Measurements from ENCODE around the gene MYH13.

MYH13 gene

DNA sequence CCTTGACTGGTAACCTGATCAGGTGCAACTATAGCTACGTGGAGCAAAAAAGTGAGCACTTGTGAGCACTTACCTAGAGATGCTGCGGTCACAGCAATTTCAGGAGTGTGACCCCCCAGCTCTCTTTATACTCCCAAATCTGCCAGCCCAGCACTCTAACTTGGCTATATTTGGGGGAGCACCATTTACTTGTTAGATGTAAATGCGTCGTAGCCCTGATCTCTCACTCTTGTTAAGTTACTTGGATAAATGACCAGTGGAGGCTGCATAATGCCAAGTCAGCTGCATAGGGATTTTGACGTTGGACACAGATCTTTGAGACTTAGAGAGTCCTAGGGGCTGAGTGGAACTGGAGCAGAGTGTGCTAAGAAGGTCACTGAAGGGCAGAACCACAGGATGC lies at the start of gene MYH13:
Gene MYH13 (minus strand): TSS at position 101 of the 400 bp plus-strand sequence. CDS start 8,476 bp downstream, outside the sequence.
- no peak for DNase-seq (ENCODE audit: low read depth)

DNA sequence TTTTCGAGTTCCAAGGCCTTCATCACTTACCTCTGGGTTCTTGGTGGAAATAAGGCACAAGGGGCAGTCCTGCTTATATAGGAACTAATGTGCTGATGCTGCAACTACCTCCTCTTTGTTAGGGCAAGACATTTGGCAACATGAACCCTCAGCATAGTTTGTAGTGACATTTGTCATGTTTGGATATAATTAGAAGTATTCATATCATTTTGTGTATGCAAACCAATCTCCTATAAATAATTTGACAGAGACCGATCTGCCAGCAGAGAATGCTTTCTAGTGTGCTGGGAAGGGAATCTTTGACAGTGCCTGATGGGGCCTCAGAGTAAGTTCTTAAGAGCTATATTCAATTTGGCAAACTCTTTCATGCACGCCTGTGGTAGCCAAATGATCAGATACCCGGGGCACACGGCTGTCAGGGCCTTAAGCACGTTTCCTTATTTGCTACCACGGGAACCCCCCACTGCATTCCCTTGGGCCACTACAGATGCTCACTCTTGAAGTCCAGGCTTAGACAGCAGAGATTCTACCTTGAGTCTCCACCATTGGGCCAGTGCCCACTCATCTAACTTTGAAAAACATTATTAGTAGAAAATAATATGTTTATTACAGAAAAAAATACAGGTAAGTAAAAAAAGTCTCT lies 49.2 kb upstream of the MYH13 start, which contains the start of gene MYH8:
Gene MYH8 (minus strand): TSS at position 51 of the 643 bp plus-strand sequence. CDS start 1,723 bp downstream, outside the sequence.
- no peak for DNase-seq (ENCODE audit: low read depth)

DNA sequence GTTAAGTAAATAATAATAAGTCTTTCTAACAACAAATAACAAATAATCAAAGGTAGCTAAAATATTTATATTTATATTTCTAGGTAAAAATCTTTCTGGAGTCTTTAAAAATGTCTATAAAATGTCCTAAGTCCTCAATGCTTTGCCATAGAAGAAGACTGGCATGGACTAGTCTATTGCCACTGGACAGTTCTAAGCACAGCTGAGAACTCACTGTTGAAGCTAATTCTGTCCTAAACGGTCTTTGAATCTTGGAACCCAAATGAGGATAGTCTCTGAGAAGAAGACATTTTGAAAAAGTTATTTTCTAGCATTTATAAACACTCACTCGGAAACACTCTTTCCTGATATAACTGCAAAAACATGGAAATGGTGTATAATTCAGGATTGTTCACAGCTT lies 48.4 kb upstream of the MYH13 start:
- no peak for DNase-seq (ENCODE audit: low read depth)

DNA sequence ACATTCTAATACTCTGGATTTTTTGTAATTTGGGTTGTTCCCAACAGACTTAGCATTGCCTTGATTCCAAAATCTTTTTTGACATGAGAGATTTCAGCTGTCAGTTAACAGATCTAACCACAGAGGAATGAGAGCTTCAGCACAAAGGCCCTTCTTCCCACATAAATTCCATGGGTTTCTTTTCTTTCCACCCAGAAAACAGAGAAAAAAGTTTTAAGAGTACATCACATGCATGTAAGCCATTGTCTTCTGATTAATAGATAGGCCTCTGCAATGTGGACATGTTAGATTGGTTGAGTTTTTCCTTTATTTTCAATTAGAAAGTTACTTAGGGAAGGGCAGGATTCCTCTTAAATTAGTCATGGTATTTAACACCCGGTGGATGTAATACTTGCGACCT lies 48.0 kb upstream of the MYH13 start:
- DNase-seq (ENCODE audit: low read depth): no peak

DNA sequence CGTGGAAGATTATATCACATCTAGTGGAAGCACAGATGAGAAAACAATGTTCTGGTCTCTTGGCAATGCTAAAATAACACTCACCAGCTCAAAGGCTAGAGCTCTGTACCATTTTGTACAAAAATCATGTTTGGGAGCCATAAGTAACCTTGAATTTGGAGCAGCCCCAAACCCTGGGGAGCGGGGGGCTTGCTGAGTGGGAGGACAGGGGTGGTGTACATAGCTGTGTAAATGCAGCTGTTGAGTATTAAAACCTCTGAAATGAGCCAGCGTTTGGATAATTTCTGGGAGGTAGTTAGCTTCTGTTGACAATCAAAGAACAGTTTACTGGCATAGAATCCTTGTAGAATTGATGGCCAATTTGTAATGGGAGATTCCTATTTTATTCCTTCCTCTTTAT lies 44.6 kb upstream of the MYH13 start:
- no peak for DNase-seq (ENCODE audit: low read depth)

DNA sequence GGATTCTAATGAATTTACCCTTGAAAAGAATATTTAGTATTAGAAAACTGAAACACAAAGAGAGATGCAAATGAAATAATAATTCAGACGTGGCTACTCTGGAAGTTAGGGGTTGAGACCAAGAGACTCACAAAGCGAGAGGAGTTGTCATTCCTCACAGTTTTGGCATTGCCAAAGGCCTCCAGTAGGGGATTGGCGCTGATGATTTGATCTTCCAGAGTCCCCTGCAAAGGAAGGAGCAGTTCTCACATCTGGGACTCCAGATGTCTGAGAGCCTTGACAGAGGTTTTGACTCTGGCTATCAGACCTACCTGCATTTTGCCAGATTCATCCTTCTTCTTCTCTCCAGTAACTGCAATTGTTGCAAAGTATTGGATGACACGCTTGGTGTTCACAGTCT lies 42.4 kb upstream of the MYH13 start:
- DNase-seq (ENCODE audit: low read depth): no peak

DNA sequence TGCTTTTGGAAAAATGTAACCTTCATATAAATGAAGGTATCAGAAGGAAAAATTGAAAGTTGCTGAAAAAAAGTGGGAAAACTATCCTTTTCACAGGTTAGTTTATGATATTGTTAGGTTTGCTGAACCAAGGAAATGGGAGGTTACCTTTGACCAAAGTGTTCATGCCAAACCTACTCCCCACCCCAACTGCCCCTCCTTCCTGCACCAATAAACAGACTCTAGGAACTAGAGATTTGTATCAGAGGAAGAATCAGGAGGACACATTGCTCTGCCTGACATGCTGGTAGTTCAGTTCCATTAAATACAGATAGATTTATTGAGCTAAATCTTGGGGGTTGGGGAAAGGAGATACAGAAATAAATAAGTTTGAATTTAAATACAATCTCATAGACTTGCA lies 30.8 kb upstream of the MYH13 start:
- no peak for DNase-seq (ENCODE audit: low read depth)

DNA sequence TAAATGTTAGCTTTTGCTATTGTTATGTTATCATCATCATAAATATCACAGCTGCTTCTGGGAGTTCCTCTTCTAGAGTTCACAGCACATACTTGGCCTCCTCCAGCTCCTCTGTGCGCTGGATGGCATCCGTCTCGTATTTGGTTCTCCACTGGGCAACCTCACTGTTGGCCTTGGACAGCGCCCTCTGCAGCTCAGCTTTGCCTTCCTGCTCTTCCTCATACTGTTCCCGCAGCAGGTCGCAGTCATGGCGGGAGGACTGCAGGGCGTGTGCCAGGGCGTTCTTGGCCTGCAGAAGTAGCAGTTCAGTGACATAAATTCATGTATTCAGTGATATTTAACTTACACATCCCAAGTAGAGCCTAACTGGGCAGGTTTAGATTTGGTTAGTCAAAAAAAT lies 25.5 kb upstream of the MYH13 start:
- DNase-seq (ENCODE audit: low read depth): no peak

DNA sequence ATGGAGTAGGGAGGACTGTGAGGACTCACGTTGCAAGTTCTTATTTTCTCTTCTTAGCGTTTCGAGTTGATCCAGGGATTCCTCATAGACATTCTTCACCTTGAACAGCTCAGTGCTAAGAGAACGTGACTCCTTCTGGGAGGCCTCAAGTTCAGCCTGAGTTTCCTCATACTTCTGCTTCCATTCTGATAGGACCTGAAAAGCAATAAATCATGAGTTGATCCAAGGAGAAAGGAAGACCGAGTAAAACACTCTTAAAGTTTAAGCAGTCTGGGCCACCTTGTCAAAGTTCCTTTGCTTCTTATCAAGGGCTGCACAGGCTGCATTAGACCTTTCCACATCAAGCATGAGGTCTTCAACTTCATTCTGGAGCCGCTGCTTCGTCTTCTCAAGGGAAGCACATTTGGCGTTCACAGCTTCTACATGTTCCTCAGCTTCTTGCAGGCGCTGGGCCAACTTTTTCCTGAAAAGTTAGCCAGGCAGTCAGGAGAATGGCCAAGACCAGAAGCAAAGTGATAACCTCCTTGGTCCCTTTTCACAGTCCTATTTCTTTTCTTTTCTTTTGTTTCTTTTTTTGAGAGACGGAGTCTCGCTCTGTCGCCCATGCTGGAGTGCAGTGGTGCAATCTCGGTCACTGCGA lies 23.8 kb upstream of the MYH13 start:
- no peak for DNase-seq (ENCODE audit: low read depth)

DNA sequence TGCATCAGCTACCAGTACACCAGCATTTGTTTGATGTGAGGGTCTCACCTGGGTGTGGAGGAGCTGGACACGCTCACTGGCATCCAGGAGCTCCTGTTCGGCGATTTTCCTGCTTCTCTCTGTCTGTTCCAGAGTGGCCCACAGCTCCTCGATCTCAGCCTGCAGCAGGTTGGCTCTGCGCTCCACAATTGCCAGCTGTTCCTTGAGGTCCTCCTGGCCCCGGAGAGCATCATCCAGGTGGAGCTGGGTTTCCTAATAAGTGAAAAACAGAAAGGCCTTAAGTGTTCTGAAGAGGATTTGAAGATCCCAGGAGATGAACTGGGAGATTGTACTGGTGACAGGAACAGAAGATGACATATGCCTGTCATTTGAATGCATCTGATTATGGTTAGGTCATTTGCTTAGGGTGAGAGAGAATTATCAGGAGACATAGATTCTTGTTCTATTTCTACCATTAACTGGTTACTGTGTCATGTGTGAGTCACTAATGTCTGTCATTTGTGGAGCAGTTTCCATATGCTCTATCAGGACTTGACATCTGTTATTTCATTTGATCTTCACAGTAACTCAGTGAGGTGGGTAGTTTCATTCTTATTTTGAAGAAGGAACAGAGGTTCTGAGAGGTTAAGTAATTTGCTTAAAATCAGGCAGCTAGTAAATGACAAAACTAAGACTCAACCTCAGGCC lies 21.5 kb upstream of the MYH13 start:
- DNase-seq (ENCODE audit: low read depth): no peak

DNA sequence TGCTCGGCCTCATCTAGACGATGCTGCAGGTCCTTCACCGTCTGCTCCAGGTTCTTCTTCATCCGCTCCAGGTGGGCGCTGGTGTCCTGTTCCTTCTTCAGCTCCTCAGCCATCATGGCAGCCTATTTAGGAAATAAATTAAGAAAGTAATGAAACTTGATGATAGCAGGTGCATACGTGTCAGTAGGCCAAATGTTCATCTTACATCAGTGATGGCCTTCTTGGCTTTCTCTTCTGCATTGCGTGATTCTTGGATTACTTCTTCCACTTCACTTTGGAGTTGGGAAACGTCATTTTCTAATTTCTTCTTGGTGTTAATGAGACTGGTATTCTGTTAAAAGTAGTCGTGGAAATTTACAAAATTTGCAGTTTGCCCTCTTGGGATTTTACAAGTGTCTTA lies 20.1 kb upstream of the MYH13 start:
- DNase-seq (ENCODE audit: low read depth): no peak

DNA sequence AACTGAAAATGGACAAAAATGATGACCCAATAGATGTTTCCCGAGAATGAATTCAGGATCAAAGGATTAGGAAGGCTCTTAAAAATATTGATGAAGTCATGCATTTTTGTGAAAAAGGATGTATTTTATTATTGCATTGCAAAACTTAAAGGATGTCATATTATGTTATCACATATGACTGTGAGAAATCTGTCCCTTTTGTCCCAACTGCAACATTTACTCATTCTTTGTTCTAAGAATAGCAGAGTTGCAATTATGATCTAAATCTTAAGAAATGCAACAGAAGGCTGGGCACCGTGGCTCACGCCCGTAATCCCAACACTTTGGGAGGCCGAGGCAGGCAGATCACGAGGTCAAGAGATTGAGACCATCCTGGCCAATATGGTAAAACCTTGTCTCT lies 13.1 kb upstream of the MYH13 start:
- DNase-seq (ENCODE audit: low read depth): no peak

DNA sequence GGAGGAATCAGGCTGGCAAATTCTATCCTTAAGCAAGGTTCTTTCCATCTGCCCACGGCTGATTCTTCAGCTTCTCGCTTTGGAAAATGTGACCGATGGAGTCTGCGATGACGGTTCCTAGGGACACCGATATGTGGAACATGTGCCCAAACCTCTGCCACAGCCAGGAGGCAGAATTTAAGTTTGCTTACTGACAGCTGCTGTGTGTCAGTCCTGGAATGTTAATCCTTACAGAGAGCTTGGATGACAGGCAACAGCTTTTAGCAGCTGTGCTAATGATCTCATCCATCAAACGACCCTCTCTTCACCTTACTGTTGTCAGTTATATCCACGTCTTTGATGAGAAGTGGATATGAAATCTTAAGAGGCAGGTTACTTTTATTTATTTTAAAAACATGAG lies 11.4 kb upstream of the MYH13 start:
- no peak for DNase-seq (ENCODE audit: low read depth)

DNA sequence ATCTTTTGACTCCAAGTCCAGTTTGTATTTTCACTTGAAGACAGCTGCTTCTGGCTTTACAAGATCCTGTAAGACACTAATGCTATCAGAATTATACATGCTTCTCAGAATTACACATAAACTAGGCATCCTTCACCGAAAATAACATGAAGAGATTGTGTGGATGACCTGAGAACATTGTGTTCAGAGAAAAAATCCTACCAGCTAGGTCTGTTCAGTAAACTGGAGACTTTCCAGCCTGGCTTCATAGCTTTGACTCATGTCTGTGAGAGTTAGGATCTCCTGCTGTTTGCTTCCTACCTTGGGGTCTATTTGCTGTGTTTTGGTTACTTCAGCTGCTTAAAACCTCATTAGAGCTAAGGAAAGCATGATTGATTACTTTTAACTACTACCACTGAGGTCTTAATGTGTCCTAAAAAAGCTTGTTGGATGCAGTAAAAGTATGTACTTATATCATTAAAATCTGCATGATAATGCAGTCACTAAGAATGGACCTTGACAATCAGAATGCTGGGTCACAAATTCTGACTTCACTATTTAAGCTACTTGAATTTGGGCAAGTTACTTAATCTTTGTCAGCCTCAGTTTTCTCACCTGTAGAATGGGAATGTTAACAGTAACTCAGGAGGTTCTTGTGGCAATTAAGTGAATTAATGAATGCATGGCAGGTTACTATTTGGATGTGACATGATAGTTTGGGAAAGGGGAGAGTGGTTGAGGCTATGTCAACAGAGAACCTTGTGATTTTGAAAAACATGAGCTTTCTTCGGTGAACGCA lies 8.0 kb upstream of the MYH13 start:
- DNase-seq (ENCODE audit: low read depth): no peak

DNA sequence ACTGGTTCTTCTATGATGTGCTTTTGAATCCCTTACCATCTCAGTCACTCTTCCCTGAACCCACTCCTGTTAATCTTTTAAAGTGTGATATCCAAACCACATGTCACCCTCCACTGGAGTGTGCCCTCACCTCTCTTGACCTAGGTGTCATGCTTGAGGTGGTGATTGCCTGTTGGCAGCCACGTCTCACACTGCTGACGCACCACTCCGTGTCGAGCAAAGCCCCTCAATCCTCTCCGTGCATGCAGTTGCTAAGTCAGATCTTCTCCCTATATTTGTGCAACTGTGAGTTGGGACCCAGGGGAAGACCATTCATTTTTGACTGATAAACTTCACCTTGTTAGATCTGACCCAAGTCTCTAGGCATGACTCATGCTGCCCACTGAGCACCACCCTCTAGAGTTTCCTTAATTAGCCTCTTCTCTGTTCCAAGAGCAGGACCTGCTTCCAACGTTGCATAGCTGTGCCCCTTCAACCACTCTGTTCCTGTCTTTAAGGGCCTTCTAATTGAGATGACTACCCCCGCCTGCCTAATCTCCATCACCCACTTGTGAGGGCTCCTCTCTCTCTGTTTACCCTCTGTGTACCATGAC lies 2.7 kb downstream of the MYH13 start:
- DNase-seq (ENCODE audit: low read depth): no peak

DNA sequence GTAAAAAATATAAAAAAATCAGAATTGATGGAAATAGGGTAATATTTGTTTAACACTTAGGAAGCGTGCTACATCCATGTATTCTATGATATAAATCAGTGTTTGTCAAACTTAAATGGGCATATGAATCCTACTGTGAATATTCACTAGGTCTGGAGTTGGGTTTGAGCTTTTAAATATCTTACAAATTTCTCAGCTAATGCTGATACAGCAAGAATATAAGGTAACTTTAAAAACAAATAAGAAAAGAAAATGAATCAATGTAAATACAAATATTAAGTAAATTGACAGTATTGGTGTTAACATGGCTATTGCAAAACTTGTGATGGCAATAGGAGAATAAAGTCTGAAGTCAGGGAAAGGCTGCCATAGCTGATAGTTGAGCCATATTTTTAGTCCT lies 3.6 kb downstream of the MYH13 start:
- no peak for DNase-seq (ENCODE audit: low read depth)

DNA sequence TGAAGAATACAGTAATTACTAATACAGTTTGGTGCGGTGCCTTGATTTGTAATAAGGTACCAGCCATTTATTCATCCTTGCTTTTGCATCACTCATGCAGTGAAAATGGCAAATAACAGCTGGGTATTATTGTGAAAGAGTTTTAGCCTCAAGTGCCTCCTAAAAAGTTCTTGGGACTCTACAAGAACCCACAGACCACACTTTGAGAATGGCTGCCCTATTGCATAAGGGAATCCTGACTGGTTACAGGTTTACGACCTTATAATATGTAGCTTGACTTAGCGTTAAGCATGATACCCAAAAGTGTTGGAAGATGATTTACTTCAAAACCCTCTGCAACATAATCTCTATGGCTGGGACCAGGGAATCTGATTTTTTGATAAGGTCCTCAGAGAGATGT lies 4.2 kb downstream of the MYH13 start:
- DNase-seq (ENCODE audit: low read depth): no peak

DNA sequence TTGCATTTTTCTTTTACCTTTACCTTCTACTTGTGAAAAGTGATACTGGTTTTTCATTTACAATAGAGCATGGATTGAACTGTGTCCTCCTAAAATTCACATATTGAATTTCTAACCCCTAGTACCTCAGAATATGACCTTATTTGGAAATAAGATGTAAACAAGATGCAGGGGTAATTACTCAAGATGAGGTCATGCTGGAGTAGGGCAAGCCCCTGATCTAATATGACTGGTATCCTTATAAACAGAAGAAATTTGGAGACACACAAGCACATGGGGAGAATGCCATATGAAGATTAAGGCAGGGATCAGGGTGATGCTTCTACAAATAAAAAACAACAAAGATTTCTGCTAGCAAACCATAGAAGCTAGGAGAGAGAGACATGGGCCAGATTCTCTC lies 12.2 kb downstream of the MYH13 start:
- no peak for DNase-seq (ENCODE audit: low read depth)

DNA sequence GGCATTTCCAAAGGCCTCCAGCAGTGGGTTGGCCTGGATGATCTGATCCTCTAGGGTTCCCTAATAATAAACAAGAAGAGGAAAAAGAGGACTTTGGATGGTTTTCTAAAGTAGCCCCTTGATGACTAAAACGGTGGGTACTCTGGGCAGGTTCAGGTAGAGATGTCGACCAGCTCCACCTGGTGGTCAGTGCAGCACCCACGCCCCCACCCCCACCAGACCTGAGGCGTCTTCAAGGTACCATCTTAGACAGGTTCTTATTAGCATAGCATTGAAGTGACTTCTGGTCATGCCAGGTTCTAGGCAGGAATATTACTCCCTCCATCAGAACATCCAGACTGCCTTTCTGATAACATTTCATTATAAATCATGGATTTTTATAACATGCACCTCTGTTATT lies 15.0 kb downstream of the MYH13 start:
- no peak for DNase-seq (ENCODE audit: low read depth)

DNA sequence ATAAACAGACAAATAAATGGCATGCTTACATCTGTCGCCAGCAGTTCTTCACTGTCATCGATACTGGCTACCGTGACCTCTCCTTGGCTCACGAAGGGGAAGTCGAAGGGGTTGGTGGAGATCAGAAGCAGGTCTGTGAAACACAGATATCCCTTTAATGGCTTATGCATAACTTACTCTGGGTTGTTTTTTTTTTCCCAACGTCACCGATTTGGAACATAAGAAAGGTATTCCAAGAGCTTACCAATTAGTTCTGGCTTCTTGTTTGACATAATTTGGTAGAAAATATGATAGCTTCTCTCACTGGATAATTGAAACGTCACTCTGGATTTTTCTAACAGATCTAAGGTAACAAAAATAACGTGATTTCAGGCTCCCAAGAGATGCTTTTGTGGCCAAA lies 18.2 kb downstream of the MYH13 start:
- no peak for DNase-seq (ENCODE audit: low read depth)

DNA sequence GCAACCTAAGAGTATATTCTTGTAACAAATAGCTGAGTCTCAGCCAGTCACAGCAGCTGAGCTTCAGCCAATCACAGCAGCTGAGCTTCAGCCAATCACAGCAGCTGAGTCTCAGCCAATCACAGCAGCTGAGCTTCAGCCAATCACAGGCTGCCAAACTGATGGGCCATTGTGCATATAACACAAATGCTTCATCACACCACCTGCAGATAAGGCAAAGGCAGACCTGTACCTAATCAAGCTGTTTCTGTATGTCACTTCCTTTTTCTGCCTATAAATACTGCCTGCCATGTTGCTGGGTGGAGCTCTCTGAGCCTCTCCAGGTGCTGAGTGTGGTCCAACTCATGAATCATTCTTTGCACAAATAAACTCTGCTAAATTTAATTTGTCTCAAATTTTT lies 19.9 kb downstream of the MYH13 start:
- DNase-seq (ENCODE audit: low read depth): no peak

DNA sequence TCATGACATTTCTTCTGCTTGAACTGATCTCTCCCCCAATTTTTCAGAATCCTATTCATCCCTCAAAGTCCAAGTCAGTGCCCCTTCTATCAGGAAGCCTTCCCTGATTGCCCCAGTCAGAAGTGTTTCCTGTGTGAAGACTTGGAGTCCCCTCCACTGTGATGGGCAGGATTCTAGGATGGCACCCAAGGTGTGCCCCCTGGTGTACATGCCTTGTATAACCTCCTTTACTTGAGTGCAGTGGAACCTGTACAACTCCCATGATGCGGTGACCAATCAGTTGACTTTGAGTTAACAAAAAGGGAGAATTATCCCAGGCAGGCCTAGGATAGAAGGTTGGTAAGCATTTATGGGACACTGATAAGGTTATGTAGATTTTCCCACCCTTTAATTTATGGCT lies 23.4 kb downstream of the MYH13 start:
- DNase-seq (ENCODE audit: low read depth): no peak
